ENCODE data around the gene KCNIP1.

GRCh38 chr5:170648541-170648940 is 144.7 kb downstream of the KCNIP1 start:
- TF ChIP-seq, protein P1, sequence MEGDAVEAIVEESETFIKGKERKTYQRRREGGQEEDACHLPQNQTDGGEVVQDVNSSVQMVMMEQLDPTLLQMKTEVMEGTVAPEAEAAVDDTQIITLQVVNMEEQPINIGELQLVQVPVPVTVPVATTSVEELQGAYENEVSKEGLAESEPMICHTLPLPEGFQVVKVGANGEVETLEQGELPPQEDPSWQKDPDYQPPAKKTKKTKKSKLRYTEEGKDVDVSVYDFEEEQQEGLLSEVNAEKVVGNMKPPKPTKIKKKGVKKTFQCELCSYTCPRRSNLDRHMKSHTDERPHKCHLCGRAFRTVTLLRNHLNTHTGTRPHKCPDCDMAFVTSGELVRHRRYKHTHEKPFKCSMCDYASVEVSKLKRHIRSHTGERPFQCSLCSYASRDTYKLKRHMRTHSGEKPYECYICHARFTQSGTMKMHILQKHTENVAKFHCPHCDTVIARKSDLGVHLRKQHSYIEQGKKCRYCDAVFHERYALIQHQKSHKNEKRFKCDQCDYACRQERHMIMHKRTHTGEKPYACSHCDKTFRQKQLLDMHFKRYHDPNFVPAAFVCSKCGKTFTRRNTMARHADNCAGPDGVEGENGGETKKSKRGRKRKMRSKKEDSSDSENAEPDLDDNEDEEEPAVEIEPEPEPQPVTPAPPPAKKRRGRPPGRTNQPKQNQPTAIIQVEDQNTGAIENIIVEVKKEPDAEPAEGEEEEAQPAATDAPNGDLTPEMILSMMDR (IDR thresholded peaks at IDR 0.05): no peak
- TF ChIP-seq POLR2A (IDR thresholded peaks at IDR 0.05; ENCODE audit: low read depth): no peak
- TF ChIP-seq EP300 (IDR thresholded peaks at IDR 0.05): no peak
- TF ChIP-seq POLR2AphosphoS5 (IDR thresholded peaks at IDR 0.05): no peak

All from esophagus muscularis mucosa (tissue), 4 donors.